Measurements from ENCODE around the gene PROK1.
A peak's percentile ranks its signal among the peaks of the same experiment; 100 is the strongest.

The PROK1 gene

GRCh38 chr1:110450929-110451328 lies at the start of gene PROK1:
Gene PROK1 (plus strand): TSS chr1:110451149. CDS start chr1:110451217, 68 bp downstream.
- TF ChIP-seq CTCF (conservative IDR thresholded peaks at IDR 0.05): no peak
- no peak within 1 kb of the TSS for H3K27ac ChIP-seq

- no peak for TF ChIP-seq CTCF (conservative IDR thresholded peaks at IDR 0.05)
- H3K27ac ChIP-seq: no peak overlapping the region
These were observed 47.1 kb upstream of the PROK1 start for GRCh38 chr1:110403805-110404204.

GRCh38 chr1:110404401-110404800 lies 46.5 kb upstream of the PROK1 start:
- no peak overlapping the region for H3K27ac ChIP-seq
- TF ChIP-seq CTCF (conservative IDR thresholded peaks at IDR 0.05): no peak

- peak overlapping the region; percentile 89 for H3K27ac ChIP-seq
These were observed 44.5 kb upstream of the PROK1 start for GRCh38 chr1:110406407-110406806.

GRCh38 chr1:110407260-110408210 lies 43.4 kb upstream of the PROK1 start, which contains the start of gene LAMTOR5:
Gene LAMTOR5 (minus strand): TSS chr1:110407694. CDS start chr1:110407620, 74 bp downstream.
- no peak for TF ChIP-seq CTCF (conservative IDR thresholded peaks at IDR 0.05)
- peak within 1 kb of the TSS; percentile 89 for H3K27ac ChIP-seq

GRCh38 chr1:110408488-110408887 lies 42.5 kb upstream of the PROK1 start:
- H3K27ac ChIP-seq: peak overlapping the region; percentile 89; the same call in 1 of the 2 replicates
- TF ChIP-seq CTCF (conservative IDR thresholded peaks at IDR 0.05): no peak

GRCh38 chr1:110409316-110409715 lies 41.6 kb upstream of the PROK1 start:
- no peak for TF ChIP-seq CTCF (conservative IDR thresholded peaks at IDR 0.05)
- no peak overlapping the region for H3K27ac ChIP-seq

Data from VCaP (cell line).